ENCODE data around the gene DACT2.

- no peak for TF ChIP-seq CTCF (IDR thresholded peaks at IDR 0.05; ENCODE audit: insufficient read depth, low read length, poor library complexity, severe bottlenecking)
- no peak for TF ChIP-seq EZH2phosphoT487 (conservative IDR thresholded peaks at IDR 0.05; ENCODE audit: low read length)
These were observed 24.8 kb upstream of the DACT2 start for GRCh38 chr6:168344338-168344737.
